ENCODE results near the gene DHDDS. TPM values are rescaled to one million over a fixed set of nuclear protein-coding genes. Genes with fewer than 3 reads are reported as not detected.

Gene DHDDS
- total RNA-seq, 1 donor from 2014 or later, result 41.7 TPM

DNA sequence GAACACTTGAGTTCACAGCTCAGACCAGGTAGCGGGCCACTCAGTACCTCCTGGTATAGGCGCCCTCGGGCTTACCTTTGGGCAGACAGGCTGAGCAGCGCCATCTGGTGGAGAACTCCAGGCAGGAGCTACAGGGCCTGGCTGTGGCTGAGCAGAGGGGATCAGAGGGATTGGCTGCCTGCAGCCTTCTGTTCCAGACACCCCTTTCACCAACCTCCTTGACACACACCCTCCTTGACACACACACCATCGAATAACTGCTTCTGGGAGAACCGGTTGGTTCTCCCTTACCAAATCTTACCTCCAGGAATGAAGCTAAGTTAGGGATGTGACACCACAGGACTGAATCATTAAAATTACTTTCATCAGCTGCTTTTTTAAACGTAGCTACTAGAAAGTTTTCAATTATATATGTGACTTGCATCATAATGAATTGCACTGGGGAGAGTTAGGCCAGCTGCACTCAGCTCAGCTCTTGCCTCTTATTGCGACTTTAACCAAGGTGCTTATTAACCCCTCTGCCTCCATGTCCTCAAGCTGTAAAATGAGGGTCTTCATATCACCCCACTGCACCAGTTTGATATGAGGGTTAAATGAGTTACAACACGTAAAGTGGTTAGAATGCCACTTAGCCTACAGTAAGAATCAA, 14.9 kb upstream of the DHDDS start:
- no peak for DNase-seq (ENCODE audit: low read depth, low spot score)

DNA sequence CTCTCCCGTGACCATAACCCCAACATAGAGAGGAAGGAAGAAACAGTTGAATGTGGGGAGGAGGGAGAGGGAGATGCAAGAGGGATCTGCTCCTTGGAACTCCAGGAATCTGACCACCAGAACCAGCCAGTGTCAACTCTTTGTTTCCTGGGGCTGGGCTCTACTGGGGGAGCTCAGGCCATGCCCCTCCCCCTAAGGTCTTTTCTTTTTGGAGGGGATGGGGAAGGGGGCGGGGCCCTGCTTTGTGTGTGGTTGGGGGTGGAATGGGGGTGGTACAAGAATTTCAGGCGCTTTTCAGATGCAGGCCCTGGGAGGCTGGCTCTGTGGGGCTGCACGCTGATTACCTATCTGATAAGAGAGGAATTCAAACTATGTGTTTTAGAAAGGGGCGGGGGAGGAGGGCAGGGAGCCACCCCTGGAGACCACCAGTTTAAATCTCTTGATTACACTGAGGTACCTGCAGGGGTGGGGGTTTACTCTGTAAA, 13.2 kb upstream of the DHDDS start:
- no peak for DNase-seq (ENCODE audit: low read depth, low spot score)

GRCh38 chr1:26419494-26419893, 12.6 kb upstream of the DHDDS start:
- no peak for DNase-seq (ENCODE audit: low read depth, low spot score)

DNA sequence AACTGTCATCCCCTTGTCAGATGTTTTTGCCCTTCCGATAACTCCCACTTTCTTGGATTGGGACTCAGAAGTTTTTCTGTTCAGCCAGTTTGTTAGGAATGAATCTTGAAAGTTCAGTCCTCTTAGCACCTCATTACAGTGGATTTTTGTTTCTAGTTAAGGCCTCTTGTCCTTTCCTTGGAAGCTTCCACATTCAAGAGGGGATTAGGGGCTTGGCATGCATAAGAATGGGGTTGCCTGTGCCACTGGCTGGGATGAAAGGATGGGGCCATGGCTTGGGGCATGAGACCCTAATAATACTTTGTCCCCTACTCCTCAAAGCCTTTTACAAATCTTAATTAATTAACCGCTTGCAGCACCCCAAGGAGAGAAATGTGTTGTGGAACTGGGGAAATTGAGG, 2.4 kb upstream of the DHDDS start:
- no peak for DNase-seq (ENCODE audit: low read depth, low spot score)

GRCh38 chr1:26432793-26433192, 672 bp downstream of the DHDDS start:
- no peak for DNase-seq (ENCODE audit: low read depth, low spot score)

DNA sequence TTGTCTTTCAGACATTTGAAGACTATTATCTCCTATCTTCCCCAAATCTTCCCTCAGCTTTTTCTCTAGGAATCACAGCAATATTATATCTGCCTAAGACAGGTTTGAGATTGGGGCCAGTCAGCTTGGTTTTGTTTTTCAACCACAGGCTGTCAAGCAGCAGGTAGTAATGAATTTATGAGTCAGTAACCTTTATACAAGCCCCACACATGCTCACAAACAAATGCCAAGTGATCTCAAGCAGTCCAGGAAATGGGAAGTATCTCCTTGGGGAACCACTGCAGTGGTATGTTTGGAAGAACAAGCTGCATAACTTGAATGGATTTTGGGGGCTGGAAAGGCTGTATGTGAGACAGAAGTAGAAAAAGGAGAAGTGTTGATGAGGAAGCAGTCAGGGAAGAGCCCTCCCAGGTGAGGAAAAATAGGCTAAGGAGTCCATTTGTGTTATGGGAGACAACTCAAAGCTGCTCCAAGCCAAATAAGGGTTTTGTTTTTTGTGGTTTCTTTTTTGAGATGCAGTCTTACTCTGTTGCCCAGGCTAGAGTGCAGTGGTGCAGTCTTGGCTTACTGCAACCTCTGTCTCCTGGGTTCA, 2.1 kb downstream of the DHDDS start:
- DNase-seq (ENCODE audit: low read depth, low spot score), result no peak

GRCh38 chr1:26438041-26438440, 5.9 kb downstream of the DHDDS start:
- DNase-seq (ENCODE audit: low read depth, low spot score), result no peak

DNA sequence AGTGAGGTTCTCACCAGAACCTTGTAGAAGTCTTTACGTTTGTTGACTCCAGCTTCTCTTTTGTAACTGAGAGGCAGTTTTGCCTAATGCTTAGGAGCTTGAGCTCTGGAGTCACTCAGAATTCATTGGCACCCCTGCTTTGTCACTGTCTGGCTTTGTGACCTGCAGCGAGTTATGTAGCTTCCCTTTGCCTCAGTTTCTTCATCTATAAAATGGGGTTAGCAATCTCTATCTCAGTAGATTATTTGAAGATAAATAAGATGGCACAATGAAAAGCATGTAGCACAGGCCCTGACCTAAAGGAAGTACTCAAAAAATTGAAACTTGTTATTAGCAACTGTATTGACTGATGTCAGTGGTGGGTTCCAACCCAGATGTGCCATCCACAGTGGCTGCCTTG, 8.1 kb downstream of the DHDDS start:
- DNase-seq (ENCODE audit: low read depth, low spot score), result no peak

DNA sequence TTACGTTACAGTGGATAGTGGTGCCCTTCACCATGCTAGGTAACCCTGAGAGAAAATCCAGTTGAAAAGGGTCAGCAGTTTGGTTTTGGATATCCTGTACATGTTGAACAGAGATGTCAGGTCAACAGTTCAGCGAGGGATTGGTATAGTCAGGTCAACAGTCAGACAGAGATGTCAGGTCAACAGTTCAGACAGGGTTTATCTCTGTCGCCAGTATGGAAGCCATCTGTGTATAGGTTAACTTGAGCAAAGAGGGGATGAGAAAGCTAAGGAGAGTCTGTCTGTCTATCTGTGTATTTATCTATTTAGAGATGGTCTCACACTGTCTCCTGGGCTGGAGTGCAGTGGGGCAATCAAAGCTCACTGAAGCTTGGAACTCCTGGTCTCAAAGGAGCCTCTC, 17.7 kb downstream of the DHDDS start:
- DNase-seq (ENCODE audit: low read depth, low spot score), result no peak

GRCh38 chr1:26450908-26451307, 18.8 kb downstream of the DHDDS start:
- DNase-seq (ENCODE audit: low read depth, low spot score), result no peak

DNA sequence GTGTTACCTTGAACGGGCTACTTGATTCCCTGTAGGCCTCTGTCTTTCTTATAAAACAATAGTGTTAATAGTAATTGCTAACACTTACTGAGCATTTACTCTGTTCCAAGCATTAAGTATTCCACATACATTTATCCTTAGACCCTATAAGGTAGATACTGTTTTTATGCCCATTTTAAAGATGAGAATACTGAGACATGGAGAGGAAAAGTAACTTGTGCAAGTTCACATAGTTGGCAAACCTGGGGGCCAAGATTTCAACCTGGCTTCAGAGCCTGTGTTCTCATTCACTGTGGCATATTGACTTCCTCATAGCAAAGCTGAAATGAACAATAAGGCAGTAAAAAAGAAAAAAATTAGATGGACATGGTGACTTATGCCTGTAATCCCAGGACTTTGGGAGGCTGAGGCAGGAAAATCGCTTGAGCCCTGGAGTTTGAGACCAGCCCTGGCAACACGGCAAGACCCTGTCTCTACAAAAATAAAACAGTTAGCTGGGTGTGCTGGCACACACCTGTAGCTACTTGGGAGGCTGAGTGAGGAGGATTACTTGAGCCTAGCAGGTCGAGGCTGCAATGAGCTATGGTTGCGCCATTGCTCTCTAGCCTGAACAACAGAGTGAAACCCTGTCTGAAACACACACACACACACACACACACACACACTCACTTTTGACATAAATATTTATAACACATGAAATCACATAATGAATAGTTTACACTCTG, 20.5 kb downstream of the DHDDS start:
- no peak for DNase-seq (ENCODE audit: low read depth, low spot score)

- DNase-seq (ENCODE audit: low read depth, low spot score), result no peak
Measured at GRCh38 chr1:26459148-26459547, 27.0 kb downstream of the DHDDS start.

DNA sequence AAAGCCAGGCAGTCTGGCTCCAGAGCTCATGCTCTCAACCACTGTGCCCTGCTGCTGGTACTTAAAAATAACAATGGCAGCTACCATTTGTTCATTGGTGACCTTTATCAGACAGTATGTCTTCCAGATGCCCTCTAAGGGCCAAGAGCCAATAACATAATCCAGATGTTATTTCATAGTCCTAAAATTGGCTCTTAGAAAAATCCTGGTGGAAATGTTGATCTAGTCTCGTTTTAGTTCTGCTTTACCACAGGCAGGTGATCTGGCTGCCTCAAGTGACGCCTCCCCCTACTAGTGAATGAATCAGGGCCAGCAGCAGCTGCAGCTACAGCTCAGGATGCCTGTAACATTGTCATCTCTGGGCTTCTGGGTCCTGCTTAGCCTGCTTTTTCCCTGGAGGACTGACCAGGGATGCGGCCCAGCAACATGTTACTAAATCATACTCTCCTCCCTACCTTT, 27.5 kb downstream of the DHDDS start:
- DNase-seq (ENCODE audit: low read depth, low spot score), result no peak

DNA sequence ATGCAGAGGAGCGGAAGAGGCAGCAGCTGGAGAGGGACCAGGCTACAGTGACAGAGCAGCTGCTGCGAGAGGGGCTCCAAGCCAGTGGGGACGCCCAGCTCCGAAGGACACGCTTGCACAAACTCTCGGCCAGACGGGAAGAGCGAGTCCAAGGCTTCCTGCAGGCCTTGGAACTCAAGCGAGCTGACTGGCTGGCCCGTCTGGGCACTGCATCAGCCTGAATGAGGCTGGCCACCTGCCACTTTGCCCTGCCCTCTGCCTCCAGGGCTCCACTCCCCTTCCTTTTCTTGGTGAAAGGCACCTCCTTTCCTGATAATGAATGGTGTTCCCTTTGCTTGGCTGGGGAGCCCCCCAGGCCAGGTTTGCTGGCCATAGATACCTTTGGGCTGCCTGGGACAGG, 36.8 kb downstream of the DHDDS start:
- no peak for DNase-seq (ENCODE audit: low read depth, low spot score)

- DNase-seq (ENCODE audit: low read depth, low spot score), result no peak
Measured at GRCh38 chr1:26469558-26469957, 37.4 kb downstream of the DHDDS start.

- no peak for DNase-seq (ENCODE audit: low read depth, low spot score)
Measured at GRCh38 chr1:26470878-26471497, 38.9 kb downstream of the DHDDS start.

GRCh38 chr1:26471498-26472319, 39.6 kb downstream of the DHDDS start:
- no peak for DNase-seq (ENCODE audit: low read depth, low spot score)

- peak; percentile 41 for DNase-seq (ENCODE audit: low read depth, low spot score)
Measured at GRCh38 chr1:26472320-26472900, 40.3 kb downstream of the DHDDS start, which contains the start of gene HMGN2. HMGN2 (plus strand) TSS chr1:26472440; CDS start chr1:26472613, 173 bp downstream.

- DNase-seq (ENCODE audit: low read depth, low spot score), result peak; percentile 77
Measured at GRCh38 chr1:26472901-26473845, 41.1 kb downstream of the DHDDS start.

DNA sequence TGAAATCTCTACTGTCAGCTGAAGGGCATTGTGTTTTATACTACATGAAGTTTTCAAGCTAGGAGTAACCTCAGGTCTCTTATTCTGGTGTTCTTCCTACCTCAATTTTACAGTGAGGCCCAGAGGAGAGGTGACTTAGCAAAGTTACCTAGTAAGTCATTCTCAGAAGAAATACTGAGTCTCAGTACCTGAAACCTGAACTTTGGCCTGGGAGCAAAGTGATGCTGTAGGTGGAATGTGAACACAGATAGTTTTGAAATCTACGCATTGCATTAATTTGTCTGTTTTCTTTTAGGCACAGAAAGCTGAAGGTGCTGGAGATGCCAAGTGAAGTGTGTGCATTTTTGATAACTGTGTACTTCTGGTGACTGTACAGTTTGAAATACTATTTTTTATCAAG, 42.7 kb downstream of the DHDDS start:
- DNase-seq (ENCODE audit: low read depth, low spot score), result no peak
